Keratinocyte (primary cell): ENCODE results near the gene ITPK1.

Experiments
- EZH2 ChIP-seq: IDR thresholded peaks from one replicate; pipeline ENCODE4 v1.6.1; 2012; ENCODE audit warnings: inconsistent platforms, mild to moderate bottlenecking, low read length, moderate library complexity
- TF ChIP-seq, protein P1 (sequence below), 3 experiments: IDR thresholded peaks in 1 of 3; conservative IDR thresholded peaks in 1 of 3; optimal IDR thresholded peaks in 1 of 3; 2 replicates in 2 of 3; 3 replicates in 1 of 3; pipeline versions ENCODE3 to v1.5.1; 2011; ENCODE audit warnings: low read length in 3 of 3, mild to moderate bottlenecking in 3 of 3, moderate library complexity in 2 of 3, control low read depth in 1 of 3, inconsistent platforms in 1 of 3; ENCODE audit not compliant: insufficient read depth in 2 of 3; ENCODE audit errors: extremely low read depth in 1 of 3

DNA sequence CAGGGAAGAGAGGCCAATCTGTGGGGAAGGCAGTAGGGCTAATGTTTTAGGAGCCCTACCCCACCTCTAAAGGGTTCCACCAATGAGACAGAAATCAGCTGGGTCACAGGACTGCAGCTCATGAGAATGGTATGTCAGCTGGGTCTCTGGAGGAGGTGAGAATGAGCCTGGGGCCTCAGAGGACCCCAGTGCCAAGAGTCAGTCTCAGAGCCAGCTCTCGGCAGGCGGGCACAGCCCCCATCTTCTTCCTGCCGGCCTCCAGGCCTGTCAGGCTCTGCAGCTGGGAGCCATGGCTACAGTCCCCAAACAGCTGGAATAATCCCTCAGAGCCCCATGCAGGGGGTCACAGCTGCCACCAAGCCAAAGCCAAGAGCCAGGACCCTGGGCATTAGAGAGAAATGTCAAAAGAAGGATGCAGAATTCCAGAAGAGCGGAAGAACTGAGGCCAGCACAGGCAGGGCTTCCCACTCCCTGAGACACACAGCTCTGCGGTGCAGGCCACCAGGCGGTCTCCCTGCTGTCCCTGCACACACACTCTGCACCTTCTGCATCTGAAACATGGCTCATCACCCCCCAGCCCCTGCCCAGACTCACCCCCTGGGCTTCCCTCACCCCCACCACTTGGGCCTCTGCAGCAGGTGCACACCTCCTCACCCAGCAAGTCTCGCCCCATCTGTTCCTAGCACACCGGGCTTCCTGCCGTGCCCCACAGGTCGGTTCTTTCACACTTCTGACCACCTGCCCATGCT, 26.0 kb downstream of the ITPK1 start:
- TF ChIP-seq, protein P1, sequence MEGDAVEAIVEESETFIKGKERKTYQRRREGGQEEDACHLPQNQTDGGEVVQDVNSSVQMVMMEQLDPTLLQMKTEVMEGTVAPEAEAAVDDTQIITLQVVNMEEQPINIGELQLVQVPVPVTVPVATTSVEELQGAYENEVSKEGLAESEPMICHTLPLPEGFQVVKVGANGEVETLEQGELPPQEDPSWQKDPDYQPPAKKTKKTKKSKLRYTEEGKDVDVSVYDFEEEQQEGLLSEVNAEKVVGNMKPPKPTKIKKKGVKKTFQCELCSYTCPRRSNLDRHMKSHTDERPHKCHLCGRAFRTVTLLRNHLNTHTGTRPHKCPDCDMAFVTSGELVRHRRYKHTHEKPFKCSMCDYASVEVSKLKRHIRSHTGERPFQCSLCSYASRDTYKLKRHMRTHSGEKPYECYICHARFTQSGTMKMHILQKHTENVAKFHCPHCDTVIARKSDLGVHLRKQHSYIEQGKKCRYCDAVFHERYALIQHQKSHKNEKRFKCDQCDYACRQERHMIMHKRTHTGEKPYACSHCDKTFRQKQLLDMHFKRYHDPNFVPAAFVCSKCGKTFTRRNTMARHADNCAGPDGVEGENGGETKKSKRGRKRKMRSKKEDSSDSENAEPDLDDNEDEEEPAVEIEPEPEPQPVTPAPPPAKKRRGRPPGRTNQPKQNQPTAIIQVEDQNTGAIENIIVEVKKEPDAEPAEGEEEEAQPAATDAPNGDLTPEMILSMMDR (optimal IDR thresholded peaks at IDR 0.05 in 1 of 3, IDR thresholded peaks at IDR 0.05 in 1 of 3, conservative IDR thresholded peaks at IDR 0.05 in 1 of 3; ENCODE audit: extremely low read depth in 1 of 3, insufficient read depth in 2 of 3, low read length in 3 of 3) = no peak
- TF ChIP-seq EZH2 = no peak
